GM15510 (cell line): Measurements from ENCODE around the gene ZBTB21.

ENCODE experiments used
- POLR2A ChIP-seq: IDR thresholded peaks from 3 replicates; pipeline ENCODE4 v1.6.1; 2011; ENCODE audit warnings: borderline replicate concordance; ENCODE audit not compliant: insufficient read length; ENCODE audit errors: extremely low read depth

Gene ZBTB21

GRCh38 chr21:41950941-41951351 lies 59.2 kb downstream of the ZBTB21 start:
- TF ChIP-seq POLR2A = no peak

DNA sequence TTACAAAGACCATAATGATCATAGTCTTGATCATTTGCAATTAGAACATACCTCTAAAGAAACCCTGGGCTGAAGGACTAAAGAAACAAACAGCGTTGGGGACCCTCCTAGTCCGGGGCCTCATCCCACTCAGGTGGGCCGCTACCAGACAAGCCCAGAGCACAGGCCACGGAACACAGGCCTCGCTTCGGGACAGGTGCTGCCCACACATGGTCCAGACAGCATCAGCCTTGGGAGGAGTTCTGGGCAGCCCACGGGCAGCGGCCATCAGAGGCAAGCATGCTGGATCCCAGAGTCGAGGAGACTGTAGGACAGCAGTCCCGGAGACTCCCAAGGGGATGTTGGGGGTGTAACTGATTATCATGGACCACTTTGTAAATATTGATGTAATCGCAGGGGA lies 61.3 kb downstream of the ZBTB21 start:
- no peak for TF ChIP-seq POLR2A

GRCh38 chr21:41948078-41948895 lies 61.9 kb downstream of the ZBTB21 start:
- TF ChIP-seq POLR2A = no peak

GRCh38 chr21:41945982-41946381 lies 64.2 kb downstream of the ZBTB21 start:
- TF ChIP-seq POLR2A = no peak

DNA sequence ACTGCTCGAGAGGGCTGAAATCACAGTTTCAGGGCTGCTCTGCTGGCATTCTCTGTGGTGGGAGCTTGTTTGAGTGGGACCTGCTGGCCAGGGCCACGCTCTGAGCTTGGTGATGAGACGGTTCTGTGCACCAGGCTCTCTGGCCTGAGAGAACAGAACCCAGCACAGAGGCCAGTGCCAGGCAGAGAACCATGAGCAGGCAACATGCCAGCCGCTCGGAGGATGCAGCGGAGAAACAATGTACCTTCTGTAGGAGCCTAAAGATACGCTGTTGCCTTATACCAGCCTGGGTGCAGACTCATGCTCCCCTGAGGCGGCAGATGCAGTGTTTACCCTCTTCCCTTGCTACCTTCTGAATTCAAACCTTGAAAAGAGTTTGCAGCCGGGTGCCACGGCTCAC lies 66.3 kb downstream of the ZBTB21 start:
- TF ChIP-seq POLR2A = no peak

- TF ChIP-seq POLR2A = no peak
Measured at GRCh38 chr21:41942457-41942856, 67.7 kb downstream of the ZBTB21 start.

DNA sequence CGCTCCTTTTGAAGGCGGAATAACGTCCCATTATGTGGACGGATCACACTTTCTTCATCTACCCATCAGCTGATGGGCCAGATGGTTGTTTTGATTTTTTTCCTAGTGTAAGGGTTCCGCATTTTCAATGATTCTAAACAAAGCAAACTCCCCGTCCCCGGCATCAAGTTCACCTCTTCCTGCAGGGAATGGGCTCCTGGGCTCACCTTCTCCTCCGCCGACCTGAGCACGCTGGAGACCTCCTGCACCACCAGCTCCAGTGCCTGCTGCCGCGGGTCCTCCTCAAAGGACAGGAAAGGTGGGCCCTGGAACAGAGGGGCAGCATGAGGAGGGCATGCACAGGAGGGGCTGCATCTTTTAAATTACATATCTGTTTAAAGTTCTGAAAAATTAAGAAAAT lies 68.2 kb downstream of the ZBTB21 start:
- TF ChIP-seq POLR2A = no peak

DNA sequence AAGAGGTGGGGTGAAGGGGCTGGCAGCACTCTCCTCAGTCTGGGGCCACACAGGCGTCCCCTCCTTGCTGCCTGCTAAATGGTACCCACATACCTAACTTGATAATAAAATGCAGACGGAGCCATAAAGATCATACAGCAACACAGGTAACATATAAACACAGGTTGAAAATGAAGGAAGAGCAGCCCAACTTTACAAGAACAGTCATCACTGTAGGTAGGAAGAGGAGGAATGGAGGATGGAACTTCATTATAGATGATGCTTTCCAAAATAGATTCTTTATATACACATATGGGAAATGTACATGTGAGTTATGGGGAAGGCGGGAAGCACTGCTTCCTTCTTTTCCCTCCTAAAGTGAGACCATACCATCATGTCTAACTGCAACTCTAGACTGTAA lies 69.7 kb downstream of the ZBTB21 start:
- no peak for TF ChIP-seq POLR2A

DNA sequence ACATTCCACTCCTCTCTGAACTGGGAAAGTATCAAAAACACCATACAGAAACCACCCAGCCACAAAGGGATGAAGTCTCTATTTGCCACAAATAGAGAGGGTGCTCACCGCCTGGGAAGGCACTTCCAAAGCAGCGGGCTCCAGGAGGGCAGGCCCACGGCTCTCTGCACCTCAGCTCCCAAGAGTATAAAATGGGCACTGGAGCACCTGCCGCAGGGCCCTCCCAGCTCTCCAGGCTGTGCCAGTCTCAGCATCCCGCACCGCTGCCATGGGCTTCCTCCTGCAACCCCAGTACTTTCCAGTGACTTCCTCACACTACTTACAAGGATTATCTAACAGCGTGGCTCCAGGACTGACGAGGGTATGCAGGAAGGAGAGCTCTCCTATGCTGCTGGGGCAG lies 70.8 kb downstream of the ZBTB21 start:
- no peak for TF ChIP-seq POLR2A
